ENCODE data around the gene QKI.
"Not testable (repeated sequence)": the region's sequence is repeated elsewhere in the genome, so short reads cannot be mapped to it uniquely, and the experiment has no call there.

QKI gene

DNA sequence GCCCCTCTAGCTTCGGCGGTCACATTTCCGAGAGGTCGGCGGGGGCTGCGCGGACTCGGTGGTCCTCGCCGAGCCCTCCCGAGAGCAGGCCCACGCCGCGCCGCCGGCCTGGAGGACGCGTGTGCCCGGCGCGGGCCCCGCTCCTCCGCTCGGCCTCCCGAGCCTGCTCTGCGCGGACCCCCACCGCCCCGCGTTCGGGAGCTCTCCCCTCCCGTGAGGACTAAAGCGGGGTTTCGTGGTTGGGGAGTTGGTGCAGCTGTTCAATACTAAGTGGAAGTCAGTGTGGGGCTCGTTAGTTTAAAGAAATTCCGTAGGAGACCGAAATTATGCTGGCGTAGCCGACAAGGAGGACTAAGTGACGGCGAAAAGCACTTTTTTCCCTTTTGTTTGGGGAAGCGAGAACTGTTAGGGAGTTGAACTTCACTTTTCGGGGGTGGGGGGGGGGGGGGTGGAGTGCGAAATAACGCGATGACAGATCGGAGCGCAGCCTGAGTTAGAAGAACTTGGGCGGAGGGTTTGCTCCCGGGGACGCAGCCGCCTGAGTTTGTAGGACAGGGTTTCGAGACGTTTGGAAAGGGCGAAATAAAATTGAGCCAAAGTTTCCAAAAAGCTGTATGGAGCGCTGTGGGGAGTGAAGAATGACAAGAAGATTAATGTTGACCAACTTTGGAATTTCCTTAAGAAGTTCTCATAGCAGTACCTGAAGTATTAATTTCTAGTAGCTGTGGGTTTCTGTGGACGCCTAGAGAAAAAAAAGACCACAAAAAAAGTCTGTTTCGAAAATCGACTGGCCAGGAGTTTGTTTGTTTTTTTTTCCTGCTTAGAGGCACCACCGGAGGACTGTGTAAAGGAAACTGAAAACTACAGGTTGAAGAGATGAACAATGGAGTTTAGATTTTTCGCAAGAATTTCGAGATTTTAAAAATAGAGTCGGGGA lies 1.4 kb downstream of the QKI start:
- FAIRE-seq, result no peak

DNA sequence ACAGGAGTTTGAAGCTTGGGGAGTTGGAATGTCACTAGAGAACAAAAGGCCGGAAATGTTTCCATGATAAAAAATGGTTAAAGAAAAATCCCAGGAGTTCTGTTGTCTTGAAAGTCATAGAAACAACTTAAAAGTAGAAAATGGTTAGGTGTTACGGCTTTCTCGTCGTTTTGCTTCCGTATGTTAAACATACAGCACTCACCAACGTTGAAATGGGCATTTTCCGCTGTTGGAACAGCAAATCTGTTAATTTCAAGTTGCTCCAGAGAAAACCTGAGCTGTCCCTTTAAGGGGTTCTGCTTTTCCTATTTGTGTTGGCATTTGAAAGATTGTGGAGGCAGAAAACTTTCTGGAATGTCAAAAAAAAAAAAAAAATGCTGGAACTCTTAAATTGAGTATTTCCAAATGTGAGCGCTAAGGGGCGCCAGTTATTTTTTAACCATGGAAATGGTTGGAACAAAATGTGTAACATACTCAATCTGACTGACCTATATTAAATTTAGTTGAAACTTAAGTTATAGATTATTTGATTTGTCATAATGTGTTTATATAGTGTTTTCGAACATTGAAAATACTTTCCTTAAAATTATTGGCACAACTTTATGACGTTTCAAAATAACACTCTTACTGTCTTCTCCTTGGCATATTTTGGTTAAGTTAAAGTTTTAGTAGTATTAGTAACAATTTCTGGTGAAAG lies 2.2 kb downstream of the QKI start:
- FAIRE-seq, result peak; percentile 99

DNA sequence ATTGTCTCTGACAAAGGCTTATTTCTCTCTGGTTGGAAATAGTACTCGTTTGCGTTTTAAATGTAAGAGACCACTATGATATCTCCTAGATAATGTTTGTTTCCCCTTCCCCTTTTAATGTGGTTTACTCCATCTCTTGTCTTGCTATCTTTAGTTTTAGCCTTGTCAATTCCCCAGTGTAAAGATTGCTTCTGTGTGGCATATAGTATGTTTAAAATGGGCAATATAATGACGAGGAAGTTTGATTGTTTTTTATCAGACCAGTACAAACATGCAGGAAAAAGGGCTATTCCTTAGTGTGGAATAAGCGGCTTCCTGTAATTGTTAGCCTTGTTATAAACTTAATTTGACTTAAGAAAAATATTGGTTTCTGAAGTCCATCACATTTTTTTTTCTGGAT lies 3.1 kb downstream of the QKI start:
- FAIRE-seq, result no peak

GRCh38 chr6:163418311-163419029 lies 4.0 kb downstream of the QKI start:
- FAIRE-seq, result no peak

DNA sequence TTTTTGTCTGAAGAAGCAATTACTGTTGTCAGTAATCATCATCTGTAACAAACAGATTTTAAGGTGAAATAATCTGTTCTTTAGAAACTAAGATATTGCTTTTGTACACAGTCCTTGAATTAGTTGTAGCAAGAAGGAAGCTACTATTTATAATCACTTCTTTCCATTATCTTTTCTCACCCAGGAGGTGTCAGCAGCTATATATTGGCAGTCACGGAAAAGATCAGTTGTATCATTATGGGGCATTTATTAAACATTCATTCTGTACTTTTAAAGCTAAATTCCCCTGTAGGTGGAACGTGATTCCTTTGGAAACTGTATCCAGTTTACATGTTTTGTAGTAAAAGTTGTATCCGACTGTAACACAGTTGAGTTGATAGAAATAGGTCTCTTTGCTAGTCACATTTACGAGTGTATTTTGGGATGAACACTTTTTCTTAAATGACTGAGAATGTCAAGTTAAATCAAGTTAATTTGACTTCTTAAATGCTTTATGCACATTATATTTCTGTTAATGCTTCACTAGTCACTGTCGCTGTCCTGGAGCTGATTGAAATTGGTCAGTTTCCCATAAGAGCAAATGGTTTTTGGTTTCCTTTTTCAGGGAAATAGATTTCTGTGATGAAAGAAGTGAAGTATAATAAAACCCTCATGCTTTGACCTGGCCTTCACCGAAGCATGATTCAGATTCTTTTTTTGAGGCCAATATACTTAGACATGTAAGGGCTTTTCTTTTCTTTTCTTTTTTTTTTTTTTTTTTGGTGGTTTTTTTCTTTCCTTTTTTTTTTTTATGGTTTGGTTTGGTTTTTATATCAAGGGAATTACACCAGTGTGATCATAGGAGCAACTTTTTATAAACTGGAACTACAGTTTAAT lies 5.1 kb downstream of the QKI start:
- no peak for FAIRE-seq

DNA sequence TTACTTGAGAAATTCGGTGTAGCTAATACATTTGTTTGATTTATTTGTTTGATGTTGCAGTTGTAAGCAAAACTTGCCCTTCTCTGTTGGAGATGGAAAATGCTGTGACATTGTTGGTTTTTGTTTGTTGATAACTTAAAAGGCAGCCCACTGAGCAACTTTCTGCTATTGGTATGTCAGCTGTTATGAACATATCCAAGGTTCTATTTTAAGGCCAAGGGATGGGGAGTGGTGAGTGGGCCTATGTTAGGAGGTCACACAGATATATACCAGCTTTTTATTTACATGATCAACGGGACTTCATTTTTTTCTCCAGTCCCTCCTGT lies 5.7 kb downstream of the QKI start:
- no peak for FAIRE-seq

DNA sequence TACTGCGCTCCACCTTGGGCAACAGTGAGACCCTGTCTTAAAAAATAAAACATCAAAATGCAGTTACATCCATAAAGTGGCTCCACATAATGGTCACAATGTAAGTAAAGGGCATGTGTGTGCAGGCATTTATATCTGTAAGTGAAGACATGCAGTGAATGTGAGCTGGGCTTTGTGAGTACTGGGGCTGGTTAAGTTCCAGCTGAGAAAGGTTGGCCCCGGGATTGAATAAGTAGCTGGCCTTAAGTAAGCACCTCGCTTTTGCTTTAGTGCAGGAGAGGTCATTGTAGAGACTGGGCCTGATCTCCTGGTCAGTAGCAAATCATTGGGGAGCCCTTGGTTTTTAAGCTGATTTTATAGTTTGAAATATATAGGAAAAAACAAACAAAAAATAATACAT lies 8.0 kb downstream of the QKI start:
- no peak for FAIRE-seq

DNA sequence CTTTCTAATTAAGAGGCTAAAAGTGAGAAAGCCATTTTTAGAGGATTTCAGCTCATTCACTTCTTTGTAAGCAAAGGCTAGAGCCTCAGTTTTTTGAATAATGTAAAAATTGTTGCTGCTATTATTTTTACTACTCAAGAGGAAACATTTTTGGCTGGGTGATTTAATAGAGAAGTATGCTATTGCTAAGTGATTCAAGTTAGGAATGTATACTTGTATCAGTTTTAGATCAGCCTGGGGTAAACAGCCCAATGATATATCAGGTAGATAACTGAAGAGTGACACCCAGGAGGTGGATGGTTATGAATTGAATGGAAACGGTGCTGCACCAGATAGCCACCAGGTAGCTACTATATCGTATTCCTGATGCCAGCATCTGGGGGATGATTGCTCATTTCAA lies 9.2 kb downstream of the QKI start:
- FAIRE-seq, result no peak

- FAIRE-seq, result peak; percentile 88
Measured at GRCh38 chr6:163427498-163428254, 13.2 kb downstream of the QKI start.

- peak; percentile 33 for FAIRE-seq
Measured at GRCh38 chr6:163428373-163428772, 13.9 kb downstream of the QKI start.

GRCh38 chr6:163429858-163430448 lies 15.4 kb downstream of the QKI start:
- no peak for FAIRE-seq

- no peak for FAIRE-seq
Measured at GRCh38 chr6:163432300-163432699, 17.8 kb downstream of the QKI start.

DNA sequence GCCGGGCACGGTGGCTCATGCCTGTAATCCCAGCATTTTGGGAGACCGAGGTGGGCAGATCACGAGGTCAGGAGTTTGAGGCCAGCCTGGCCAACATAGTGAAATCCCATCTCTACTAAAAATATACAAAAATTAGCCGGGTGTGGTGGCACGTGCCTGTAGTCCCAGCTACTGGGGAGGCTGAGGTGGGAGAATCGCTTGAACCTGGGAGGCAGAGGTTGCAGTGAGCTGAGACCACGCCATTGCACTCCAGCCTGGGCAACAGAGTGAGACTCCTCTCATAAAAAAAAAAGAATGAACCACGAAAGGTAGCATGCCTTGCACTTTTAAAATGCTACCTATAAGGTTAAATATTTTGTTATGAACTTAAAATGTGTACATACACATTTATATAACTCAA lies 19.0 kb downstream of the QKI start:
- not testable (repeated sequence) for FAIRE-seq

DNA sequence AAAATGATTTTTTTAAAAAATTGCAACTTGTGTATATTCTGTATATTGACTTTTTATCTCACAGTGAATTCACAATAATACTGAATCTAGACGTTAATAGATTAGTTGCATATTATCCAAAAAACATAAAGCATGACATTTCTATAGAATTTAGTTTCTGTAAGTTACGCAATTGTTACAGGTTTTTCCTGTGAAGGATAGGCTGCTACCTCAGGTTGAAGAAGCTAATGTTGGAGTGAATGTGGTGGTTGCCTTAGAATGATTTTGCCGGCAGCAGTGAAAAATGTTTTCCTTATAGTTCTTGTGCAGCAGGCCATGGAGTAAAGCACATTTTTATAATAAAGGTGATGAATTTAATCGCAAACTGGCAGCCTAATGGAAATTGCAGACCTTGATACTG lies 20.5 kb downstream of the QKI start:
- no peak for FAIRE-seq

DNA sequence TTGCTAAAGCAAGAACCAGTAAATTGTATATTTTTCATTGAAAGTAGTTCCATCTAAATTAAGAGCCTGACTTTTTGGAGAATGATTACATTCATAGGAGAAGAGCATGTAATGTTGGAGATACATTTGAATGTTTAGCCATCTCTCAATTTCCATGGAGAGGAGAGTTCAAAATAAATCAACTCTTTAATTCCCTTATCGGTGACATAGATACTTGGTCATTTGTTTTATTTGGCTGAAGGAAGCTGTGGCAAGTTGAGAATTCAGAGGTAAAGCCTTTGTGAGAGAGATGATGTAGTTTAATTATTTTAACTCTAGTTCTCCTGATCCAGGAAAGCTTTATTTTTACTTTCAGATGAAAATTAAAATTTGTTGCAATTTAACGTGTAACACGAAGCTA lies 22.3 kb downstream of the QKI start:
- no peak for FAIRE-seq

DNA sequence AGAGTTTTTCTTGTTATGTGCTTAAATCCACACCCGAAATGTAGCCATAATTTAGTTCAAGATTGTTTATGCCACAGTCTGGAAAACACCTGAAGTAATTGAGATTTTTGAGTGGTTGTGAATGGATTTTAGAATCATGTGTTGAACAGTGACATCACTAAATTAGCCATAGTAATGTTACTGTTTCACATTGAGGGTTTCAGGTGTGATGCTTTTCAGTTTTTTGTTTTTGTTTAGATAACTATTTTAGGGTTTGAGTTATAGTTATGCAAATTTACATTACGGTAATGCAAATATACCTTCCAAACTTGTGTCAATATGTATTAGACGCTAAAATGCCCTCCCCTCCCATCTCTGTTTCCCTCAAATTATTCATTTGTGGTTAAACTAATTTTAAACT lies 22.9 kb downstream of the QKI start:
- no peak for FAIRE-seq

GRCh38 chr6:163438298-163438939 lies 23.9 kb downstream of the QKI start:
- FAIRE-seq, result peak; percentile 13

GRCh38 chr6:163438940-163439335 lies 24.4 kb downstream of the QKI start:
- FAIRE-seq, result no peak

- not testable (repeated sequence) for FAIRE-seq
Measured at GRCh38 chr6:163439390-163439789, 24.9 kb downstream of the QKI start.

- no peak for FAIRE-seq
Measured at GRCh38 chr6:163439997-163440396, 25.5 kb downstream of the QKI start.

GRCh38 chr6:163442336-163442735 lies 27.8 kb downstream of the QKI start:
- FAIRE-seq, result no peak
